Activated naive CD8-positive, alpha-beta T cell treated with anti-CD3 and anti-CD28 coated beads for 36 hours (primary cell): ENCODE data around the gene RNF213. TPM values are rescaled to one million over a fixed set of nuclear protein-coding genes. Genes with fewer than 3 reads are reported as not detected.
"Not testable (repeated sequence)": the region's sequence is repeated elsewhere in the genome, so short reads cannot be mapped to it uniquely, and the experiment has no call there.

Experiments
- DNase-seq: peaks from one replicate; pipeline ENCODE4 v3.0.0; 2021
- H3K27ac Mint-ChIP-seq: one replicate; pipeline ENCODE4 v1.8.0; 2022; ENCODE audit warnings: mild to moderate bottlenecking, moderate library complexity, mixed read lengths
- H3K27me3 Mint-ChIP-seq: one replicate; pipeline ENCODE4 v1.8.0; 2022; ENCODE audit warnings: mild to moderate bottlenecking, mixed read lengths
- H3K36me3 Mint-ChIP-seq: one replicate; pipeline ENCODE4 v1.8.0; 2021; ENCODE audit warnings: mild to moderate bottlenecking, mixed read lengths
- H3K4me1 Mint-ChIP-seq: one replicate; pipeline ENCODE4 v1.8.0; 2021; ENCODE audit warnings: mixed read lengths
- H3K4me3 Mint-ChIP-seq: one replicate; pipeline ENCODE4 v1.8.0; 2022; ENCODE audit warnings: mild to moderate bottlenecking, moderate library complexity, mixed read lengths
- H3K9me3 Mint-ChIP-seq: one replicate; pipeline ENCODE4 v1.8.0; 2022; ENCODE audit warnings: mixed read lengths
- total RNA-seq, 2 experiments: library from RNA; stranded (reverse); gene quantifications; one replicate each; pipeline ENCODE4 v1.2.3, GENCODE V29; 2021

Gene RNF213
- total RNA-seq, 2 experiments from 2014 or later, result 109 TPM

DNA sequence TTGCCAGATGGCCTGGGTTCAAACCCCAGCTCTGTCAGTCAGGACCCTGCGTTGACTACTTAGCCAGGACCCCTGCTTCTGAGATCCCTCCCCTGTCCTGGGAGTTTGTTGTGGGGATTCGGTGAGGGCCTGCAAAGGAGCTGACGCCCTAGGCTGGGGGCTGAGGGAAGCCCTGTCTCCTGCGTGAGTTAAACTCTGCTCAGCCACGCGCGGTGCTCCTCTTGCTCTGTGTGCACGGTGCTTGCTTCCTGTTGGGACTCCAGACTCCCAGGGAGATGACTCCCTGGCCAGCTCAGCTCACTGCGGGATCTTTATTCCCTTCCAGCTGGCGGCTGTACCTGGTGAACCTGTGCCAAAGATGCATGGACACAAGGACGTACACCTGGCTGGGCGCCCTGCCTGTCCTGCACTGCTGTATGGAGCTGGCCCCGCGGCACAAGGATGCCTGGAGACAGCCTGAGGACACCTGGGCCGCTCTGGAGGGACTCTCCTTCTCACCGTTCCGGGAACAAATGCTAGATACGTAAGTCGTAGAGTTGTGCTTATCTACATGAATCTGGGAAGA is 37.4 kb downstream of the RNF213 start:
- DNase-seq, result no peak
- Mint-ChIP-seq H3K9me3 (peaks cover 7% of the 10 kb centered on the region), H3K4me1 (peaks cover 3% of the 10 kb centered on the region), H3K36me3 (peaks cover 64% of the 10 kb centered on the region), H3K4me3 (no peak overlapping the region), H3K27me3 (no peaks in the 10 kb centered on the region), H3K27ac (no peak overlapping the region)

- H3K4me1 Mint-ChIP-seq, H3K4me3 Mint-ChIP-seq, H3K27ac Mint-ChIP-seq, H3K9me3 Mint-ChIP-seq, DNase-seq, H3K27me3 Mint-ChIP-seq: not testable (repeated sequence)
- H3K36me3 Mint-ChIP-seq, result peaks cover 75% of the 10 kb centered on the region
Observed at GRCh38 chr17:80299350-80300100, 38.9 kb downstream of the RNF213 start.

DNA sequence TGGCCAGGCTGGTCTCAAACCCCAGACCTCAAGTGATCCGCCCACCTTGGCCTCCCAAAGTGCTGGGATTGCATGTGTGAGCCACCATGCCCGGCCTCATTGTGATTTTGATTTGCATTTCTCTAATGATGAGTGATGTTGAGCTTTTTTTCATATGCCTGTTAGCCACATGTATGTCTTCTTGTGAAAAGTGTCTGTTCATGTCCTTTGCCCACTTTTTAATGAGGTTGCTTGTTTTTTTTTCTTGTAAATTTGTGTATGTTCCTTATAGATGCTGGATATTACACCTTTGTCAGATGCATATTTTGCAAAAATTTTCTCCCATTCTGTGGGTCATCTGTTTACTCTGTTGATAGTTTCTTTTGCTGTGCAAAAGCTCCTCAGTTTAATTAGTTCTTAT is 40.1 kb downstream of the RNF213 start:
- not testable (repeated sequence) for H3K27me3 Mint-ChIP-seq, DNase-seq, H3K4me3 Mint-ChIP-seq, H3K4me1 Mint-ChIP-seq
- Mint-ChIP-seq H3K27ac (peak overlapping the region; percentile 13), H3K9me3 (peaks cover 12% of the 10 kb centered on the region), H3K36me3 (peaks cover 80% of the 10 kb centered on the region)

GRCh38 chr17:80303824-80304223 is 43.2 kb downstream of the RNF213 start:
- no peak overlapping the region for H3K27ac Mint-ChIP-seq
- H3K27me3 Mint-ChIP-seq, result no peaks in the 10 kb centered on the region
- peaks cover 1% of the 10 kb centered on the region for H3K4me1 Mint-ChIP-seq
- H3K36me3 Mint-ChIP-seq, result peaks cover 74% of the 10 kb centered on the region
- peaks cover 12% of the 10 kb centered on the region for H3K9me3 Mint-ChIP-seq
- no peak for DNase-seq
- H3K4me3 Mint-ChIP-seq, result no peak overlapping the region

DNA sequence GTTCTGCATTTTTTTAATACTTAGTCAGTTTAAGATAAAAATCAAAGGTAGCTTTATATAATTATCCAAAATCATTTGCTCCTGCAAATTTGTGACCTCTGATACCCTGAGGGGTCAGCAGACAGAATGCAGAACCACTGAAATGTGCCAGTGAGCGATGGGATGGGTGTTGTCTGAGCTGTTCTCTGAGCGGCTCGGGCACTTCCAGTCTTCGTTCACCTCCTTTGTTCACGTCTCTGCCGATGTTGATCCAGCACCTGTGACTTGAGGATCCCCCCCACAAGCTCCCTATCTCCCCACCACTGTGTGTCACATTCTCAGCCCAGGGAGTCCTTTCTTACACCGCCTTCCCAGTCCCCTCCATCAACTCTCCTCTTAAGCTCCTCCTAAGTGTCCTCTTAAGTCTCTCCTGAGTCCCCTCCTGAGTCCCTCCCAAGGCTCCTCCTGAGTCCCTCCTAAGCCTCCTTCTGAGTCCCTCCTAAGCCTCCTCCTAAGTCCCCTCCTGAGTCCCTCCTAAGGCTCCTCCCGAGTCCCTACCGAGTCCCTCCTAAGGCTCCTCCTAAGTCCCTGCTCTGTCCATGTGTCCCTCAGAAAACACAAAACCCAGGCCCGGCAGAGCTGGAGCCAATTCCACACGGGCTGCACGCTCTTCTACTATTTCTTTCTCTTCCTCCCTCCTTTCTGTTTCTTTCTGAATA is 47.5 kb downstream of the RNF213 start:
- Mint-ChIP-seq H3K36me3 (peaks cover 56% of the 10 kb centered on the region), H3K4me3 (no peak overlapping the region), H3K4me1 (no peaks in the 10 kb centered on the region), H3K27me3 (peaks cover under 1% of the 10 kb centered on the region), H3K27ac (peak overlapping the region; percentile 67), H3K9me3 (peaks cover 5% of the 10 kb centered on the region)
- no peak for DNase-seq

- no peaks in the 10 kb centered on the region for H3K4me1 Mint-ChIP-seq
- H3K4me3 Mint-ChIP-seq, result no peak overlapping the region
- H3K27me3 Mint-ChIP-seq, result peaks cover 3% of the 10 kb centered on the region
- peaks cover 55% of the 10 kb centered on the region for H3K36me3 Mint-ChIP-seq
- no peak for DNase-seq
- peaks cover 5% of the 10 kb centered on the region for H3K9me3 Mint-ChIP-seq
- H3K27ac Mint-ChIP-seq, result peak overlapping the region; percentile 67
Observed at GRCh38 chr17:80308692-80309517, 48.3 kb downstream of the RNF213 start.

DNA sequence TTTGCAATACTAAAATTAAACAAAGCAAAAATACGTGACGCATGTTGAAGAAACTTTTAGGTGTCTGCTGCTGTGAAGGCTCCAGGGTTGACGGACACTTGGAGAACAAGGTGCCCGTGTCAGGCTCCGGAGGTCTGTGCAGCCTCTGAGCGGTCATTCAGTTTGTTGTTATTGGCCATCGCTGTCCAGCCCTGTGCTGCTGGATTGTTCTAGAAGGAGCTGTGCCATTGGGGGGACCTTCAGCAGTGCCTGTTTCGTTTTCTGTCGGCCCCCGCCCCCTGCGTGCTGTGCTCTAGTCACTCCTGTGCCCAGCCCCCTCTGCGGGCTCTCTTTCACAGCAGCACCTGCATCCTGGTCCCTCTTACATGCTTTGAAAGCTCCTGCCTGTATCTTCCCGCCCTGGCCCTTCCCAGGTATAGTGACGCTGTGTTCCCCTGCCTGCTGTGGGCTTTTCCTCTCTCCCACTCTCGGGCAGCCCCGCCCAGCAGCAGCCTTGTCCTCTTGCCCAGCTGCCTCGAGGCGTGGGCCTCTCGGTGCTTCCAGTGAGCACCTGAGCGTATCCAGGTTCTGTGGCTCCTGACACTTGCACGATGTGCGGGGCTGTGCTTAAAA is 50.7 kb downstream of the RNF213 start:
- peaks cover 3% of the 10 kb centered on the region for H3K4me1 Mint-ChIP-seq
- peaks cover 3% of the 10 kb centered on the region for H3K27me3 Mint-ChIP-seq
- DNase-seq, result no peak
- no peak overlapping the region for H3K27ac Mint-ChIP-seq
- peaks cover 44% of the 10 kb centered on the region for H3K36me3 Mint-ChIP-seq
- H3K4me3 Mint-ChIP-seq, result no peak overlapping the region
- H3K9me3 Mint-ChIP-seq, result peaks cover 3% of the 10 kb centered on the region

DNA sequence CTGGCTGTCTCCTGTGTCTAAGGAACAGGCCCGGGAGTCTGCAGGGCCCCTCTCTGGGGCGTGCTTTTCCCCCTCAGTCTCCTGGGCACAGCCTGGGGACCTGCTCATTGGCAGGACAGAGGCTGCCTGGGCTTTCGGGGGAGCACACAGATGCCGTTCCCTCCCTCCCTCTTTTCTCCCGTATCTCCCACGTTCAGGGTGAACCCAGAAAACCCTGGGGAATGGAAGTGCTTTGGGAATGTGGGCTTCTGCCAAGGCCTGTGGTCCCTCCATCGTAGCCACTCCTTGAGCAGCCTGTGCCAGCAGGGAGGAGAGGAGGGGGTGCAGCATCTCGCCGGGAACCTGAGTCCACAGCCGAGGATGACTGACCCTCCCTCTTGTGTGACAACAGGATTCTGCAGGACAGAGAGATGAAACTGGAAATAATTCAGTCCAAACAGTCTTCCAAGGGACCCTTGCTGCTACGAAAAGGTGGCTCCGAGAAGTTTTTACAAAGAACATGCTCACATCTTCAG is 52.0 kb downstream of the RNF213 start:
- peaks cover 3% of the 10 kb centered on the region for H3K27me3 Mint-ChIP-seq
- no peak overlapping the region for H3K4me3 Mint-ChIP-seq
- no peak for DNase-seq
- peak overlapping the region; percentile 11 for H3K27ac Mint-ChIP-seq
- H3K4me1 Mint-ChIP-seq, result peaks cover 3% of the 10 kb centered on the region
- H3K36me3 Mint-ChIP-seq, result peaks cover 47% of the 10 kb centered on the region
- H3K9me3 Mint-ChIP-seq, result peaks cover 3% of the 10 kb centered on the region

- peaks cover 3% of the 10 kb centered on the region for H3K27me3 Mint-ChIP-seq
- H3K4me1 Mint-ChIP-seq, result peaks cover 3% of the 10 kb centered on the region
- peaks cover 50% of the 10 kb centered on the region for H3K36me3 Mint-ChIP-seq
- DNase-seq, result no peak
- peak overlapping the region; percentile 11 for H3K27ac Mint-ChIP-seq
- H3K9me3 Mint-ChIP-seq, result peaks cover 3% of the 10 kb centered on the region
- H3K4me3 Mint-ChIP-seq, result peak overlapping the region; percentile 57
Observed at GRCh38 chr17:80313160-80313829, 52.6 kb downstream of the RNF213 start.

DNA sequence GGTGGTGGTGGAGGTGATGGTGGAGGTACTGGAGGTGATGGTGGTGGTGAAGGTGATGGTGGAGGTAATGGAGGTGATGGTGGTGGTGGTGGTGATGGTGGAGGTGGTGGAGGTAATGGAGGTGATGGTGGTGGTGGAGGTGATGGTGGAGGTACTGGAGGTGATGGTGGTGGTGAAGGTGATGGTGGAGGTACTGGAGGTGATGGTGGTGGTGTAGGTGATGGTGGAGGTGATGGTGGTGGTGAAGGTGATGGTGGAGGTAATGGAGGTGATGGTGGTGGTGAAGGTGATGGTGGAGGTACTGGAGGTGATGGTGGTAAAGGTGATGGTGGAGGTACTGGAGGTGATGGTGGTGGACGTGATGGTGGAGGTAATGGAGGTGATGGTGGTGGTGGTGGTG is 53.3 kb downstream of the RNF213 start:
- peaks cover 52% of the 10 kb centered on the region for H3K36me3 Mint-ChIP-seq
- not testable (repeated sequence) for H3K27me3 Mint-ChIP-seq, H3K9me3 Mint-ChIP-seq, H3K4me1 Mint-ChIP-seq, DNase-seq, H3K27ac Mint-ChIP-seq, H3K4me3 Mint-ChIP-seq

GRCh38 chr17:80315517-80316182 is 55.0 kb downstream of the RNF213 start:
- H3K4me1 Mint-ChIP-seq, result peaks cover 3% of the 10 kb centered on the region
- H3K9me3 Mint-ChIP-seq, result peaks cover 3% of the 10 kb centered on the region
- no peak for DNase-seq
- peaks cover 57% of the 10 kb centered on the region for H3K36me3 Mint-ChIP-seq
- no peak overlapping the region for H3K4me3 Mint-ChIP-seq
- peak overlapping the region; percentile 11 for H3K27ac Mint-ChIP-seq
- H3K27me3 Mint-ChIP-seq, result peaks cover 3% of the 10 kb centered on the region

DNA sequence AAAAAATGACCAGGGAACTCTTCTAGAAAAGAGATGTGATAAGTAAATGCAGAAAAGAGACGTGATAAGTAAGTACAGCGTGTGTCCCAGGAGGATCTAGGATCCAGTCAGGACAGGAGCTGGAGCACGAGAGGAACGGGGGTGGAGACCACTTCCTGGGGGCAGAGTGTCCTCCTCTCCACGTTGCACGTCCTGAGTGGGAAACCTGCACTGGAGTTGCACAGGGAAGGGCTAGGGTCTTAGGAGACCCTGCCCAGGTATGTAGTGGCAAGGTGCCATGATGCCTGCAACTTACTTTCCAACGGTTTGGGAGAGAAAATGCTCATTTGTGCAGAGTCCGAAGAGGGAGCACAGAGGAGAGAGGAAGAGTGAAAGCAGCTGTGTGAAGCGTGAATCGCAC is 55.8 kb downstream of the RNF213 start:
- Mint-ChIP-seq H3K4me3 (no peak overlapping the region), H3K27me3 (peaks cover 3% of the 10 kb centered on the region), H3K9me3 (peaks cover 5% of the 10 kb centered on the region), H3K27ac (no peak overlapping the region), H3K36me3 (peaks cover 64% of the 10 kb centered on the region), H3K4me1 (peaks cover 3% of the 10 kb centered on the region)
- no peak for DNase-seq

- Mint-ChIP-seq H3K9me3 (peaks cover 5% of the 10 kb centered on the region), H3K27ac (no peak overlapping the region), H3K4me1 (peaks cover 3% of the 10 kb centered on the region), H3K4me3 (no peak overlapping the region), H3K36me3 (peaks cover 64% of the 10 kb centered on the region), H3K27me3 (peaks cover 3% of the 10 kb centered on the region)
- no peak for DNase-seq
Observed at GRCh38 chr17:80316927-80317705, 56.5 kb downstream of the RNF213 start.
